GM21825 (cell line): ENCODE measurements around the gene PLA2G4C.

Experiments
- ATAC-seq: cut with Tn5 transposase; IDR thresholded peaks from one replicate; pipeline ENCODE4 v1.9.1; 2021; ENCODE audit warnings: mild to moderate bottlenecking, moderate library complexity; ENCODE audit not compliant: unreplicated experiment

The PLA2G4C gene

DNA sequence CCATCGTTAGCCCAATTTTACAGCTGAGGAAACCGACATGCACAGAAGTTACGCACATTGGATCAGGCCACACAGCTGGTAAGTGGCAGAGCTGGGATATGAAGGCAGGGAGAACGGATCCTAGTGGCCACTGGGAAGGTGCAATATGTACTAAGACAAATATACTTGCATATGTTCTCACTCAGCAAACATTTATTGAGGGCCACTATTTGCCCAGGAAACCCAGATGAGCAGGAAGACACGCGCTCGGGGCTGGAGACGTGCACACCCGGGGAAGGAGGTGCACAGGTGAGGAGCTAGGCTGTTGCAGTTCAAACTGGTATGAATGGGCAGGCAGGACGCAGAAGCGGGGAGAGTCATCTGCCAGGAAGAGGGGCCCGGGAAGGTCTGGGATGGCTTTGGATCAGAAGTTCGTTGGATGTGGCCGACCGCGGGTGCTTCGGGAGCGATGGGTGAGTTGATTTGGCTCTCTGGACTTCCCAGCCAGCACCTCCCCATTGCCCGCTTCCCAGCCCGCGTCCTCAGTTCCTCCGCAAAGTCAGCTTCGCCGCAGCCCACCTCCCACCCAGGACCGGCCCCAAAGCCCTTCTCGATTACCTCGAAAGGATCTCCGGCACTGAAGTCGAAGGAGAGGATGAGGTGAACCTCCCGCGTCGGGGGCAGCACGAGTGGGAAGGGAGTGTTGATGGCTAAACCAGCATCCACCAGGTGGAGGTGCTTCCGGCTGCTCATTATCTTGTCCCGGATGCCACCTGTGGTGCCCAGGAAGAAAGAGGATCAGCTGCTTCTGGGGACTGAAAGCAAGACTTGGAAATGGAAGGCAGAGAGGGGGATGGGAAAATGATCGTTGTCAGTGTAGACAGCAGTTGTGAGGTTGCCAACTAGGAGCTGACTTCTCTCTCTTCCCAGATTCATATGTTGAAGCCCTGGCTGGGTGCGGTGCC lies 48.9 kb downstream of the PLA2G4C start:
- ATAC-seq, result no peak

DNA sequence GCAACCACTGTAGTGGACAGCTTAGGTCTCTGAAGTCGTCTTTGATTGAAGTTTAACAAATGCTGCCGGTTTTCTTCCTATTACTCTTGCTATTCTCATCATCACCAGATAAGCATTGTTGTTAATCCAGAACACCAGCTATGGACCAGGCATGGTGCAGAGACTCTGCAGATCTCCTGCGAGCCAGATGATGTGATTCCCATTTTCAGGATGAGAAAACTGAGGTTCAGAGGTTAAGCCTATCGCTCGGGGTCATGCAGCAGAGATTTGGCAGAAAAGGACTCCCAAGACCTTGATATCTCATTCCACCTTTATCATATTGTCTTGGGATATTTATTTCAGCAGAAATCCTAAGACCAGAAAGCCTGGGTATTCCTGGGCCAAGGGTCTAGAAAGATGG lies 50.2 kb downstream of the PLA2G4C start:
- ATAC-seq, result no peak

DNA sequence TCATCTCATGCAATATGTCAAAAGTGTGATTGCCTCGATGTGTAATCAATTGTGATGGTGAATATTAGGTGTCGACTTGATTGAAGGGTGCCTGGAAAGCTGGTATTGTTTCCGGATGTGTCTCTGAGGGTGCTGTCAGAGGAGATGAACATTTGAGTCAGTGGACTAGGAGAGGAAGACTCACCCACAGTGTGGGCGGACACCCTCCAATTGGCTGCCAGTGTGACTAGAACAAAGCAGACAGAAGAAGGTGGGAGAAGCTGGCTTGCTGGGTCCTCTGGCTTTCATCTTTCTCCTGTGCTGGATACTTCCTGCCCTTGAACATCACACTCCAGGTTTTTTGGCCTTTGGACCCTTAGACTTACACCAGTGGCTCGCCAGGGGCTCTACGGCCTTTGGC lies 51.3 kb downstream of the PLA2G4C start:
- ATAC-seq, result no peak

DNA sequence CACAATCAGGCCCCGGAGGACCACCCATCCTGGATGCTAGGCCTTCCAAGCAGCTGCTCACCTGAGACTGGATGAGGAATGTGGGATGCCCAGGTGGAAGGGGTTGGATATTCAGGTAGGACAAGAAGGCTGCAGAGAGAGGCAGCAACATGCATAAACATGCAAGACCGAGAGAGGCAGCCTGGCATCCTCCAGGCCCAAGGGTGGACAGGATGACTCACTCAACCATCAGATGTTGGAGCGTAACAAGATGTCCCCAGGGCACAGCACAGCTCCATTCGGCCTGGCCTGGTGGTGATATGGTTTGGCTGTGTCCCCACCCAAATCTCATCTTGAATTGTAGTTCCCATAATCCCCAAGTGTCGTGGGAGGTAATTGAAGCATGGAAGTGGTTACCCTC lies 56.8 kb downstream of the PLA2G4C start:
- no peak for ATAC-seq

DNA sequence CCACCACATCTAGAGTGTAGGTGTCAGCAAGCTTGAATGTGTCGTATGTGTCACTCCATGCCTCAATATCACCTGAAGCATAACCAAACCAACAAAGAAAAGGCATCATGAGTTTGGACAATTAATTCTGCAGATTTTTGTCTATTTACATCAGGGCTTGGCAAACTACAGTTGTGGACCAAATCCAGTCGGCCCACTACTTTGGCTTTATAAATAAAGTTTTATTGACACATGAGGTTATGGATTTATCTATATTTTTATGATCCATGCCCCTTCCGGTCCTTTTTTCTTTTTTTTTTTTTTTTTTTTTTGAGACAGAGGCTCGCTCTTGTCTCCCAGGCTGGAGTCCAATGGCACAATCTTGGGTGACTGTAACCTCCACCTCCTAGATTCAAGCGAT lies 57.5 kb downstream of the PLA2G4C start:
- ATAC-seq, result no peak

DNA sequence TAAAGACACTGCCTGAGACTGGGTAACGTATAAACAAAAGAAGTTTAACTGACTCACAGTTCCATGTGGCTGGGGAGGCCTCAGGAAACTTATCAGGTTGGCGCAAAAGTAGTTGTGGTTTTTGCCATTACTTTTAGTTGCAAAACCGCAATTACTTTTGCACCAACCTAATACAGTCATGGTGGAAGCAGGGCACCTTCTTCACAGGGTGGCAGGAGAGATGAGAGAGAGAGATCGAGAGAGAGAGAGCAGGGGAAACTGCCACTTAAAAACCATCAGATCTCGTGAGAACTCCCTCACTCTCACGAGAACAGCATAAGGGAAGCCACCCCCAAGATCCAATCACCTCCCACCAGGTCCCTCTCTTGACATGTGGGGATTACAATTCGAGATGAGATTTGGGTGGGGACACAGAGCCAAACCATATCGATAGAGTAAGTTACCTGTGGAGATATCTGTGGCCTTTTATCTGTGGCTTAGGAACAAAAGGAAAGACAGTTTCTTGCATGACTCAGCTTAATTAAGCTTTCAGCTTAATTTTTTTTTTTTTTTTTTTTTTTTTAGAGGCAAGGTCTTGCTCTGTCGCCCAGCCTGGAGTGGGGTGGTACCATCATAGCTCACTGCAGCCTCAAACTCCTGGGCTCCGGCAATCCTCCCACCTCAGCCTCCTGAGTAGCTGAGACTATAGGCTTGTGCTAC lies 59.1 kb downstream of the PLA2G4C start:
- no peak for ATAC-seq

DNA sequence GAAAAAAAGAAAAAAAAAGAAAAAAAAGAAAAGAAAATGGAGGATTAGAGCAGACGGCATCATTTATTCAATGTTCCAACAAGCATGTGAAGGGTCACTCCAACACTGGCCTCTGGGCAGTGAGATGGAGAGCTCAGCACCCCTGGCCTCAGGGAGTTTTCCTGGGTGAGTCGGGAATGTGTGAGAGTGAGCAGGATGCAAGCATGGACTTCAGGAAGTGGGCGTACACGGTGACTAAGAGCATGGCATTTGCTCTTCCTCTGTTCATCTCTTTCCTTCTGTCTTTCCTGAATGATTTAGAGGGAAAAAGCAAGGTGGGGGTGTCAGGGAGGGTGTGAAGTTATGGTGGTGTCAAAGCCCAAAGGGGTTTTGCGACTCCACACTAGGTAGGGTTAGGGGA lies 66.1 kb downstream of the PLA2G4C start:
- ATAC-seq, result no peak

DNA sequence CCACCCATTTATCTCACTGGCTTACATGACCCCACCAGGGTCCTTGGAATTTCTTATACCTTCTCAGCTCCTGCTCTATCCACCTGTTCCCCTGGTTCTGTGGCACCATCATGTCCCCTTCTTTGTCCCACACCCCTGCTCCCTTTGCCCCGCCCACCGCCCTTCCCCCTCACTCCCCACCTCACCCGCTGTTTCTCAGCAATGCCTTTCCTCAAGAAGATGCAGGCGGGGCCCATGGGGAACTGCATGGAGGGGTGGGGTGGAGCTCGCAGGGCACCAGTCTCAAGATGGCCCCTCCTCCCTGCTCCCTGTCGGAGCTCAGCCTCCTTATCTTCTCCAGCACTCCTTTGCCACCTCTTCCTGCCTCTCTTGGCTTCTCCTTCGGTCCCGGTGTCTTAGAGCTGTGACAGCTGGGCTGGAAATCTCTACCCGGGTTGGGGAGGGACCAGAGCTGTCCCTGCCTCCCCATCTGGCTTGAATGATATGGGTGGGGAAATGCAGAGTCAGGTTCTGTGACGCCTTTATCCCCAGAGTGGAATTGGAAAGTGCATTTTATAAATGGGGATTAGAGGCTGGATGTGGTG lies 66.8 kb downstream of the PLA2G4C start, which contains the start of gene CABP5:
TSS of gene CABP5 (minus strand) at position 405 of the 584 bp plus-strand sequence. CDS start at position 248, 157 bp downstream.
- no peak for ATAC-seq

DNA sequence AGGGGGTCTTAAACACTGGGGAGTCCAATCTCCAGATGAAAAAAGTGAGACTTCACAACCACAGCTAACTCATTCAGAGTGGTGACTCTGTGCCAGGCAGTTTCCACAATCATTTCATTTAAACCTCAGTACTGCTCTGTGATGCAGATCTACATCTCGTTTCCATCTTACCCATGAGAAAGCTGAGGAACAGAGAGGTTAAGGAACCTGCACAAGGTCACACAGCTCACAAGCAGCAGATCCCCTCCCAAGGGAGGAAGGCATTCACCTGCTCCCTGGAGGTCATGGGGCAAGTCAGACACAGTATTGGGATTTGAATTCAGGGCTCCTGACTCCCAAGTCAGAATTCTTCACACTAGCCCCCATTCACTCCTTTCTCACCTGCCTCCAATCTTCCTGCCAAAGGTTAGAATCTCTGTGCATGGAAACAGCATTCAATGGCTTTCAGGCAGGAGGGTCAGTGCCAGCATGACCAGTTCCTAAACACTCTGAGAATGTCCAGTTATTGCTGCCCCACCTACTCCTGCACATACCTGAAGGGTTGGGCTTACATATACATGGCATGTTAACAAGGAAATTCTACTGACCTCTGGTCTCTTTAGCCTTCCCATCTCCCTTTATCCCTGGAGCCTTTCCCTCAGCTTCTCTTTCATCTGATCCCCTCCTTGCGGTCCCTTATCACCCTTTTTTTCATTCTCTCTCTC lies 68.6 kb downstream of the PLA2G4C start:
- ATAC-seq, result no peak

DNA sequence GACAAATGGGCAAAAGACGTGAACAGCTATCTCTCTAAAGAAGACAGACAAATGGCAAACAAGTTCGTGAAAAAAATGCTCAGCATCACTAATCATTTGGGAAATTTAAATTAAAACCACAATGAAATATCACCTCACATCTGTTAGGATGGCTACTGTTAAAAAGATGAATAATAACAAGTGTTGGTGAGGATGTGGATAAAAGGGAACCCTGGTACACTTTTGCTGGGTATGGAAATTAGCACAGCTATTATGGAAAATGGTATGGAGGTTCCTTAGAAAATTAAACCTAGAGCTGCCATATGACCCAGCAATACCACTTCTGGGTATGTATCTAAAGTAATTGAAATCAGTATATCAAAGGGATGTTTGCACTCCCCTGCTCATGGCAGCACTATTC lies 73.9 kb downstream of the PLA2G4C start:
- ATAC-seq, result no peak

DNA sequence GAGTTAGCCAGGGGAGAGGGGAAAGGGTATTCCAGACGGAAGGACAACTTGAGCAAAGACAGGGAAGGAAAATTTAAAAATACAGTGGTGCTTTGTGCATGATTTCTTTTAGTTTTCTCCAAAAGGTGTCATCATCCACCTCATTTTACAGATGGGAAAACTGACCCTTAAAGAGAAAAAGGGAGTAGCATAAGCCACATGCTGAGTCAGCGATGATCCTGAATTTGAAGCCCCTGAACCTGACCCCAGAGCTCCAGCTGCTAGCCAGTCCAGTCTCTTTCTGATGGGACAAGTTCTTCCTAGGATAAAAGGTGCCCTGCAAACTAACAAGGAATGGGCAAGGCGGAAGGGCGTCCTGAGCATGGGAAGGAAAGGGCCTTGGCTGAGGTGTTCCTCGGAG lies 77.0 kb downstream of the PLA2G4C start:
- no peak for ATAC-seq

DNA sequence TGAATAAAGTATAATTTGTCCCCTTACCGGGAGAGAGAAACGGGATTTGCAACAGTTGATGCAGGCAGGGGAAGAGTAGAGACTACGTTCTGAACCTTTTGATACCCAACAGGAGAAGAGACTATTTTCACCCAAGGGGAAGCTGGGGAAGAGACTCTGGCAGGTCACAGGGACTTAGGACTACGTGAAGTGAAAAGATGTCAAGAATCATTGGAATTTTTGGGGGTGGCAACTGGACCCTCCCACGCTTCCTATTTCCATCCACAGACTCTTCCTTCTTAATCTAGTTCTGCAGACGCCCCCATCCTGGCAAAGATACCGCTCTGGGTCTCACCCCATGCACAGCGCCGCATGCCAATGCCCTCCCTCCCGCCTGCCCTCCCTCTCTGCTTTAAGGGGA lies 80.5 kb downstream of the PLA2G4C start:
- no peak for ATAC-seq

DNA sequence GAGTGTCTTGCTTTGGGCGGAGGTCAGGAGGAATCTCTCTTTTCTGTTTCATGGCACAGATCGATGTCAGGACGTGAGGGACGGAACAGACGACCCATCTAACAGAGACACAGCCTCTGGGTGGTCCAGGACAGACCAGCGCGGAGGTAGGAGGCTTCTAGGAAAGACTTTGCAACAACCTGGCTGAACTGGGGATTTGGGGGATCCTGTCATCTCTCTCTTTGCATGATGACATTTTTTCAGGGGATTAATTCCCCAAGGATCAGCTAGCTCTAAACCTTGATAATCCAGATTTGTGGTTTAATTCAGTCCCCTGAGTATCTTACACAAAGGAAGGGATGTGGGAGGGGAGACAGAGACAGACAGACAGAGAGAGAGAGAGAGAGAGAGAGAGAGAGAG lies 81.2 kb downstream of the PLA2G4C start:
- no peak for ATAC-seq

DNA sequence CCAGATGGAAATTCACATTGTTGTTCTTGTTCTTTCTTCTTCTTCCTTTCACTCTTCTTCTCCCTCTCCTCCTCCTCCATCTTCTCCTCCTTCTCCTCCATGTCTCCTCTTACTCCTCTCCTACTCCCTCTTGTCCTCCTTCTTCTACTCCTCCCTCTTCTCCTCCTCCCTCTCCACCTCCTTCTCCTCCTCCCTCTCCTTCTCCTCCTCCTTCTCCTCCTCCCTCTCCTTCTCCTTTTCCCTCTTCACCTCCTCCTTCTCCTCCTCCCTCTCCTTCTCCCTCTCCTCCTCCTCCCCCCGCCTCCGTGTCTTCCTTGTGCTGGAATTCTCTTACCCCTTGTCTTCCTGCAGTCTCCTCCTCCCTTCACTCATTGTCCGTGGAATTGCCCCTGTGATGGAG lies 85.1 kb downstream of the PLA2G4C start:
- no peak for ATAC-seq

DNA sequence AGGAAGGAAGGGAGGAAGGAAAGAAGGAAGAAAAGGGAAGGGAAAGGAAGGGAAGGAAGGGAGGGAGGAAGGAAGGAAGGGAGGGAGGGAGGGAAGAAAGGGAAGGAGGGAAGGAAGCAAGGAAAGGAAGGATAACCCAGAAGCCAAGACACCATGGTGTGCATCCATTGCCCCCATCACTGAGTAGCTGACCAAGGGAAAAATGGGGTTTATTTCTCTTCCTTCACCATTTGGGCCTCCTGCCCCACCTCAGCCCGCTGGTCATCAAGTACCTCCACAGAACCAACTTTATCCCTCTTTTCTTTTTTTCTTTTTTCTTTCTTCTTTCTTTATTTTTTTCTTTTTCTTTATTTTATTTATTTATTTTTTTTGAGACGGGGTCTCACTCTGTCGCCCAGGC lies 87.1 kb downstream of the PLA2G4C start:
- no peak for ATAC-seq

DNA sequence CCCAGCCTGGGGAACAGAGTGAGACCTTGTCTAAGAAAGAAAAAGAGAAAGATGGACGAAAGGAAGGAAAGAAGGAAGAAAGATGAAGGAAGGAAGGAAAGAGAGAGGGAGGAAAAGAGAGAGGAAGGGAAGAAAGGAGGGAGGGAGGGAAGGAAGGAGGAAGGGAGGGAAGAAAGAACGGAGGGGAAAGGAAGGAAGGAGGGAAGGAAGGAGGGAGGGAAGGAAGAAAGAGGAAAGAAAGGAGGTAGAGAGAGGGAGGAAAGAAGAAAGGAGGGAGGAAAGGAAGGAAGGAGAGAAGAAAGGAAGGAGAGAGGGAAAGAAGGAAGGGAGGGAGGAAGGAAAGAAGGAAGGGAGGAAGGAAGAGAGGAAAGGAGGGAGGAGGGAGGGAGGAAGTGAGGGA lies 87.6 kb downstream of the PLA2G4C start:
- ATAC-seq, result no peak

DNA sequence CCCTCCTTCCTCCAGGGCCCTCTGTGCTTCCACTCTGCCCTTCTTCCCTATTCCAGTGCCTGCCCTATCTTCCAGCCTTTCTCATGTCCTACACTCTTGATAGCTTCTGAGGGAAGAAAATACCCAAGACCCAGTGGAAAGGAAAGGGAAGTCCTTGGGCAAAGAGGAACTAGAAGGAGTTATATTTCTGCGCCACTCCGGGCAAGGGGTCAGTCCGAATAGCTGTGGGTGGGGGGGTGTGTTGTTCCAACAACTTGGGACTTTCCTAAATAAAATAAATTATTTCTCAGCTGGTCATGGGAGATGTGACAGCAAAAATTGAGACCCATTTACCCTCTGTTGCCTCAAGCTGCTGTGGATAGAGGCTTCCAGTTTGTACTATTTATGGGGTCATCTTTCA lies 89.9 kb downstream of the PLA2G4C start:
- ATAC-seq, result no peak

DNA sequence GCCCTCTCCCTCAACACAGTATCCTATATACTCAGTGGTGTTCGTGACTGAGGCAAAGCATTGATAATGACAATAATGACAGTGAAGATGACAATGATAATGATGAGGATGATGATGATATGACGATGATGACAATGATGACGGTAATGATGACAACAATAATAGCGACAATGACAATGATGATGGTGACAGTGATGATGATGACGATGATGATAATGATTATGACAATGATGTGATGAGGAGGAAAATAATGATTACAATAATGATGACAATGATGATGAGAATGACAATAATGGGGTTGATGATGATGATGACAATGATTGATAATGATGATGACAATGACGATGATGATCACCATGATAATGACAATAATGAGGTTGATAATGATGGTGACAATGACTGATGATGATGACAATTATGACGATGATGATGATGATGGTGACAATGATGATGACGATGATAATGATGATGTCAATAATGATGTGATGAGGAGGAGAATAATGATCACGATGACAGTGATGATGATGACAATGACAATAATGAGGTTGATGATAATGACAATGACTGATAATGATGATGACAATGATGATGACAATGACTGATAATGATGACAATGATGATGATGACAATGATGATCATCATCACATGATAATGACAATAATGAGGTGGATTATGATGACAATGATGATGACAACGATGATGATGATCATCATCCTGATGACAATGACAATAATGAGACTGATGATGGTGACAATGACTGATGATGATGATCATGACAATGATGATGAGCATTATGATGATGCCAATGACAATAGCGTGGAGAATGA lies 99.5 kb downstream of the PLA2G4C start:
- ATAC-seq, result no peak

DNA sequence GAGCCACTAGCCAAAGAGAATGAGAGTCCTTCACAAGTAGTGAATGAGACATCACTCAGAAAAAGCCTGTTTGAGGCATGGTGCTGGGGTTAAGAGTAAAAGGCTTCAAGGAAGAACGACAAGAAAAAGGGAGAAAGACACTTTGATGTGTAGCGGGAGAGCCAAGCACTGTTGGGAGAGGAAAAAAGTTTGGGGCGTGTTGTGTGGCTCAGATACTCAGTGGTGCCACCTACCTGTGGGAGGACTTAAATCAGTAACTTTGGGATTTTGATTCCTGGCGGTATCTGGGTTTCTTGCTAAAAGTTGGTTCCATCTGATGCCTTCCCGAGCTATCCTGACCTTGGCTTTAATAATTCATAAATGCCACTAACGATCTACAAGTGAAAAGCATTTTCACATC lies 103.9 kb downstream of the PLA2G4C start:
- no peak for ATAC-seq

DNA sequence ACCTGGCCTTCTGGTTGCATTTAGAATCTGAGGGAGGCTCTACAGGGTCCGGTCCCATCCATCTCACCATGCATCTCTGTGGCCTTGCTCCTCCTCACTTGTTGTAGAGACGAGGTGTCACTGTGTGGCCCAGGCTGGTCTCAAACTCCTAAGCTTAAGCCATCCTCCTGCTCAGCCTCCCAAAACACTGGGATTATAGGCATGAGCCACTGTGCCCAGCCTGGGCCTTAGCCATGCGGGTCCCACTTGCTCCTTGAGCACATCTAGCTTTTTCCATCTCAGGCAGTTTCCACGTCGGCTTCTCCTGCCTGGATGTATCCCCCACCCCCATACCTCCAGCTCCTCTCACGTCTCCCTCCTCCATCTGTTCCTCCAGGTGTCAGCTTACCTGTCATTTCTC lies 106.4 kb downstream of the PLA2G4C start:
- no peak for ATAC-seq
